ENCODE data around the gene KIF12.

DNA sequence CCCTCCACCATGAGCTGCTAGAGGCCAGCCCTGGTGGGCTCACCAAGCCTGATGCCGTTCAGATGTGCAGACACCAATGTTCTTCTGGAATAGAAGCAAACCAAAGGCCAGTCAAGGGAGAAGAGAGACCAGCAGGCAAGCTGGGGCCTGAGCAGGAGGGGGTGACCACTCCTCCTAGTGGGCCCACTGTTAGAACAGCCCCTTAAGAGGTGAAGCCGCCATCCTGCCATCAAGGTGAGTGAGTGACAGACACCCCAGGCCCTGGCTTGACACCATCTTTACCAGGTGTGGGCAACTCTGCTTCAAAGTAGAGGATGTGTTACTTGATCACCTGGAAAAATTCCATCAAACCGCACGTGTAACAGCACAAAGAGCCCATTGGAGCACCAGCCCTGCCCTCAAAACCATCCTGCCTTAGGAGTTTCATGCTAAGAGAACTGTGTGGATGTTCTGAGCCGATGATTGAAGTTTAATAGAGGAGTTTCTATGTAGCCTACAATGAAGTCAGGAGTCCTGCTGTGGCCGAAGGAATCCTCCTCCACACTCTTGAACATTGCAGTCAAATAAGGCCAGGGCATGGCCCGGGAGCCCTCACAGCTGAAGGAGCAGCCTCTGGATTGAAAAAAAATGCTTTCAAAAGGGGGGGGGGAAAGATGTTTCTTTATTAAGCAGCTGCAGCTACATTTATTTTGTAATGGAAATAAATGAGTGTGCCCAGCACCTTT, 41.8 kb downstream of the KIF12 start:
- no peak for TF ChIP-seq GATA2 (IDR thresholded peaks at IDR 0.05; ENCODE audit: low read depth, low read length)
- TF ChIP-seq GATA3 (IDR thresholded peaks at IDR 0.05; ENCODE audit: low read depth, low read length): no peak

Measured in SH-SY5Y (cell line).